Spinal cord (tissue), 10 donors: ENCODE measurements around the gene FRAS1. TPM values are rescaled to one million over a fixed set of nuclear protein-coding genes. Genes with fewer than 3 reads are reported as not detected.

Source experiments
- DNase-seq, 6 donors: peaks; one replicate each; pipeline versions ENCODE4 v3.0.0 to v3.0.0-alpha.2; 2013 to 2015; ENCODE audit warnings: low spot score in 6 of 6, low read depth in 4 of 6
- H3K27ac ChIP-seq: one replicate; pipeline ENCODE4 v1.5.1; 2013; ENCODE audit warnings: low read depth, low read length, control low read depth
- H3K27me3 ChIP-seq: one replicate; pipeline ENCODE4 v1.6.1; 2013; ENCODE audit warnings: low read length; ENCODE audit not compliant: control insufficient read depth, insufficient read depth
- H3K36me3 ChIP-seq: one replicate; pipeline ENCODE4 v1.6.1; 2013; ENCODE audit warnings: low read length; ENCODE audit not compliant: control insufficient read depth, insufficient read depth
- H3K4me1 ChIP-seq: one replicate; pipeline ENCODE4 v1.6.1; 2013; ENCODE audit warnings: low read length; ENCODE audit not compliant: control insufficient read depth, insufficient read depth
- H3K4me3 ChIP-seq: one replicate; pipeline ENCODE4 v1.5.1; 2013; ENCODE audit warnings: low read depth, low read length, control low read depth
- H3K9me3 ChIP-seq: one replicate; pipeline ENCODE4 v1.6.1; 2013; ENCODE audit warnings: low read length; ENCODE audit not compliant: control insufficient read depth, insufficient read depth
- WGBS: methylation state at CpG from one replicate; pipeline ENCODE4 v1.1.5; 2013; ENCODE audit warnings: missing lambda C conversion rate; ENCODE audit not compliant: insufficient coverage; 5-methylcytosine and 5-hydroxymethylcytosine counted together
- polyA plus RNA-seq, 2 donors: library from polyadenylated mRNA; unstranded; fragments of 120-200 nt; gene quantifications; one replicate each; pipeline ENCODE4 v1.2.1, GENCODE V29; 2013; ENCODE audit not compliant: insufficient read length in 2 of 2
- total RNA-seq, 2 donors: library from RNA; depleted of rRNA in 1 of 2; stranded (reverse); fragments of 120-200 nt in 1 of 2; fragments of >200 nt in 1 of 2; gene quantifications; one replicate each; pipeline versions ENCODE4 v1.2.3 to v1.2.4, GENCODE V29; 2013 to 2014
- donor health status: healthy.

Gene FRAS1
- total and polyA plus RNA-seq, 4 donors, result 7.5 to 24.0 (median 16.5) TPM

- WGBS, result no CpG with 5 or more reads among the region's 3 CpGs
- DNase-seq, result no peak
- H3K4me3 ChIP-seq, result no peak overlapping the region
- no peaks in the 10 kb centered on the region for H3K9me3 ChIP-seq
- no peaks in the 10 kb centered on the region for H3K4me1 ChIP-seq
- no peak overlapping the region for H3K27ac ChIP-seq
- no peaks in the 10 kb centered on the region for H3K27me3 ChIP-seq
- H3K36me3 ChIP-seq, result peaks cover 6% of the 10 kb centered on the region
Observed at GRCh38 chr4:78519962-78520361, 462.8 kb downstream of the FRAS1 start.

GRCh38 chr4:78520808-78521226 is 463.7 kb downstream of the FRAS1 start:
- Histone ChIP-seq H3K27me3 (no peaks in the 10 kb centered on the region), H3K36me3 (peaks cover 2% of the 10 kb centered on the region), H3K4me3 (no peak overlapping the region), H3K27ac (no peak overlapping the region), H3K9me3 (no peaks in the 10 kb centered on the region), H3K4me1 (no peaks in the 10 kb centered on the region)
- DNase-seq, result no peak
- 70% methylated on average over 2 of the region's 3 CpGs for WGBS

GRCh38 chr4:78524009-78524408 is 466.9 kb downstream of the FRAS1 start:
- peaks cover 2% of the 10 kb centered on the region for H3K36me3 ChIP-seq
- no peaks in the 10 kb centered on the region for H3K9me3 ChIP-seq
- H3K27me3 ChIP-seq, result no peaks in the 10 kb centered on the region
- WGBS, result 100% methylated on average over 1 of the region's 1 CpG
- H3K4me3 ChIP-seq, result no peak overlapping the region
- DNase-seq, result no peak
- H3K27ac ChIP-seq, result no peak overlapping the region
- no peaks in the 10 kb centered on the region for H3K4me1 ChIP-seq

- no peaks in the 10 kb centered on the region for H3K27me3 ChIP-seq
- H3K4me3 ChIP-seq, result no peak overlapping the region
- H3K36me3 ChIP-seq, result peaks cover 2% of the 10 kb centered on the region
- 87% methylated on average over 3 of the region's 3 CpGs for WGBS
- no peak for DNase-seq
- no peaks in the 10 kb centered on the region for H3K4me1 ChIP-seq
- peaks cover 3% of the 10 kb centered on the region for H3K9me3 ChIP-seq
- no peak overlapping the region for H3K27ac ChIP-seq
Observed at GRCh38 chr4:78525559-78525958, 468.4 kb downstream of the FRAS1 start.

- Histone ChIP-seq H3K36me3 (peaks cover 2% of the 10 kb centered on the region), H3K4me1 (no peaks in the 10 kb centered on the region), H3K9me3 (peaks cover 3% of the 10 kb centered on the region), H3K27me3 (no peaks in the 10 kb centered on the region), H3K4me3 (no peak overlapping the region), H3K27ac (no peak overlapping the region)
- WGBS, result no CpG with 5 or more reads among the region's 1 CpG
- DNase-seq, result no peak
Observed at GRCh38 chr4:78527103-78527502, 470.0 kb downstream of the FRAS1 start.

GRCh38 chr4:78527555-78527954 is 470.4 kb downstream of the FRAS1 start:
- Histone ChIP-seq H3K4me1 (no peaks in the 10 kb centered on the region), H3K9me3 (peaks cover 3% of the 10 kb centered on the region), H3K27me3 (no peaks in the 10 kb centered on the region), H3K4me3 (no peak overlapping the region), H3K27ac (no peak overlapping the region), H3K36me3 (peaks cover 2% of the 10 kb centered on the region)
- DNase-seq, result no peak
- WGBS, result 89% methylated on average over 4 of the region's 4 CpGs

GRCh38 chr4:78528327-78528726 is 471.2 kb downstream of the FRAS1 start:
- Histone ChIP-seq H3K27ac (no peak overlapping the region), H3K4me1 (no peaks in the 10 kb centered on the region), H3K4me3 (no peak overlapping the region), H3K9me3 (peaks cover 3% of the 10 kb centered on the region), H3K36me3 (peaks cover 2% of the 10 kb centered on the region), H3K27me3 (no peaks in the 10 kb centered on the region)
- WGBS, result no CpG with 5 or more reads among the region's 3 CpGs
- no peak for DNase-seq

- H3K4me3 ChIP-seq, result no peak overlapping the region
- no peak for DNase-seq
- no CpG with 5 or more reads among the region's 2 CpGs for WGBS
- H3K9me3 ChIP-seq, result peaks cover 3% of the 10 kb centered on the region
- no peaks in the 10 kb centered on the region for H3K27me3 ChIP-seq
- H3K4me1 ChIP-seq, result peaks cover 4% of the 10 kb centered on the region
- no peak overlapping the region for H3K27ac ChIP-seq
- H3K36me3 ChIP-seq, result no peaks in the 10 kb centered on the region
Observed at GRCh38 chr4:78529569-78530209, 472.6 kb downstream of the FRAS1 start.

- no peak overlapping the region for H3K27ac ChIP-seq
- no peaks in the 10 kb centered on the region for H3K36me3 ChIP-seq
- peaks cover 3% of the 10 kb centered on the region for H3K9me3 ChIP-seq
- no CpG with 5 or more reads among the region's 1 CpG for WGBS
- DNase-seq, result no peak
- no peaks in the 10 kb centered on the region for H3K27me3 ChIP-seq
- peaks cover 4% of the 10 kb centered on the region for H3K4me1 ChIP-seq
- no peak overlapping the region for H3K4me3 ChIP-seq
Observed at GRCh38 chr4:78532046-78532445, 474.9 kb downstream of the FRAS1 start.

- Histone ChIP-seq H3K27me3 (no peaks in the 10 kb centered on the region), H3K4me1 (peaks cover 4% of the 10 kb centered on the region), H3K4me3 (no peak overlapping the region), H3K27ac (peak overlapping the region; percentile 67), H3K9me3 (peaks cover 3% of the 10 kb centered on the region), H3K36me3 (no peaks in the 10 kb centered on the region)
- 77% methylated on average over 5 of the region's 5 CpGs for WGBS
- no peak for DNase-seq
Observed at GRCh38 chr4:78533854-78534253, 476.7 kb downstream of the FRAS1 start.
